HG03175 (cell line): Measurements from ENCODE around the gene TRIP11.

Experiments used
- ATAC-seq: cut with Tn5 transposase; IDR thresholded peaks from one replicate; pipeline ENCODE4 v1.9.1; 2021; ENCODE audit warnings: mild to moderate bottlenecking, moderate library complexity; ENCODE audit not compliant: unreplicated experiment

The TRIP11 gene

DNA sequence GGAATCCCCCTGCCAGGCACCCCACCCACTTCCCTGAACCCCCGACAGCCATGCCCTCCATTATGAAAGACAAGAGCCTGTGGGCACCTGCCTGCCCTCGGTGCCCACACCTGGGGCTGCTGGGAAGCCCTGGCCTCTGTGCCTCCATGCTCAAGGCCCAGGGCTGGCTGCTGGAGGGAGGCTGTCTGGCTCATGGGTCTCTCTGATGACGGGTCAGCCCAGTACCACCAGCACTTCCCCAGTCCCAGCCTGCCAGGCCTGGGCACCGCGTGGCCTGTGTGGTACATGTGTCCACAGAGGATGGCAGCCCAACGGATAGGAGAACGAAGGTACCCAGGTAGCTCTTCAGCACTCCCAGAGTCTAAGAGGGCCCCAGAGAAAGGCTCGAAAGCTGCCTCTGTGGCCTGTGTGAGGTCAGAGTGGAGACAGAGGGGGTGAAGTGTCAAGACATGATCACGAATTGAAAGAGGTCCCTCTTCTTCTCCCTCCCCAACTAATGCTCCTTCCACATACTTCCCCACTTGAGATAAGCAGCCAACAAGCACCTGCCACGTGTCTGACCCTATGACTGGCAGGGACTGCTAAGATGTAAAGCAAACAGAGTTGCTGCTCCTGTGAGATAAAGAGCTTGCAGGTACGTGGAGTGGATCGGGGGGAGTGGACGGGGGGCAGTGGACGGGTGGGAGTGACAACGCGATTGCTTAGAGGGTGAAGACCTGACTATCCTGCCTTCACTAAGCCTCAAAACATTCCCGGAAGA is 113.5 kb downstream of the TRIP11 start:
- no peak for ATAC-seq

DNA sequence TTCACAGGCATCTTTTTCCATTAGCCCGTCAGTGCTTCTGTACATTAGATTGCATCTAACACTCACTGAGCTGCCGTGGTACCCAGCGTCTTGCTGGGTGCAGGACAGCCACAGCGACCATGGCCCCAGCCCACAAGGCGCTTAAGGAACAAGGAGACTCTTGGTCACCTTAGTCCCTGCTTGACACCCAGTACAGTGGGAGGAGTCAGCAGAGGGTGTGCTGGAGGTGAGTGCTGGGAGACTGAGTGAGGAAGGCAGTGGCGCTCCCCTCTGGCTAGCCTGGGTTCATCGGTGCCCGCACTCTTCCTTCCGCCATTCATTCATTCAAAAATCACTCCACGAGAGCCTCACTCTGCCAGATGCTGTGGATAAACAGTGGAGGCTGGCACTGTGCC is 114.1 kb downstream of the TRIP11 start:
- ATAC-seq, result no peak

DNA sequence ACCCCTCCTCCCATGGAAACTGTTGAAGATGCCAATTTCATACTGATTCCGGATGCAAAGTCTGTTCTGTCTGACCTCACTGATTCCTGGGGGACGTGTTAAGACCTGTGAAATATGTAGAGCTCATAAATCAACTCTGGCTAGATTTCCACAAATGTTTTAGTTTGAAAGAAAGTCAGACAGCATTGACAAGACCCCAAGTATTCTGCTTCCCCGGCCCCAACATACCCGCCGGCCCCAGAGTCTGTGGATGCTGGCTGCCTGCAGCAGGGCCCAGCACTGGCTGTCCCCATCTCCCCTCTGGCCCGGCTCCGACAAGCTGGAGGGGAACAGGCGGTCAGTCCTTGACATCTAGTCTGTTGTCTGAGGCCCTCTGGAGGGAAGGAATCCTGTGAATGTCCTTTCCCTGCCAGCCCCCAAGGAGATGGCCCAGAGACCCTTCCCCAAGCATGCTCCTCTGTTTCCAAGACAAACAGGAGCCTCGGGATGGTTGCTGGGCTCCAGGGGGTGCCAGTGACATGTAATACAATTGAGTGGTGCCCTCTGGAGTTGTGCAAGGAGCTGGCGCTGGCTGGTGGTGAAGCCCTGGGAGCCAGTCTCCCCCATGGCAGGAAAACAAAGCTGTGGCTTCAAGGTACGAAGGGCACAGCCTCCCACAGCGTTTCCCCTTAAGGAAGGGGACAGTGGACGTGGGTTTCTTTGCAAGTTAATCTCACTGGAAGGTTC is 114.7 kb downstream of the TRIP11 start:
- no peak for ATAC-seq

DNA sequence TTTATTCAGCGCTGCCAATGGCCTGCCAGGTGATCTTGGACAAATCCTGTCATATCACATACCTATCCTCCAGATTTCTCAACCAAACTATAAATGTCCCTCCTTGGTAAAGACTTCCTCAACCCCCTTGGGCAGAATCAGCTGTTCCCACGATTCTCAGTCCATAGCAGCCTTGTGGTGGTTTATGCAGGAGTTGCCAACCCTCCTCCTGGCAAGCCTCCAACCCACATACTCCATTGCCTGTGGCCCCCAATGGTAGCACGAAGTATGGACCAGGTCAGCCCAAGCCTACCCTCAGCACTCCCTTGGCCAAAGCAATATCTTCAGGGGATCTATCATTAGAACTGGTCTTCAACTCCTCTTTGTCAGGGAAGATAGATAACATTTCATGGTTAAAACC is 119.3 kb downstream of the TRIP11 start:
- no peak for ATAC-seq

DNA sequence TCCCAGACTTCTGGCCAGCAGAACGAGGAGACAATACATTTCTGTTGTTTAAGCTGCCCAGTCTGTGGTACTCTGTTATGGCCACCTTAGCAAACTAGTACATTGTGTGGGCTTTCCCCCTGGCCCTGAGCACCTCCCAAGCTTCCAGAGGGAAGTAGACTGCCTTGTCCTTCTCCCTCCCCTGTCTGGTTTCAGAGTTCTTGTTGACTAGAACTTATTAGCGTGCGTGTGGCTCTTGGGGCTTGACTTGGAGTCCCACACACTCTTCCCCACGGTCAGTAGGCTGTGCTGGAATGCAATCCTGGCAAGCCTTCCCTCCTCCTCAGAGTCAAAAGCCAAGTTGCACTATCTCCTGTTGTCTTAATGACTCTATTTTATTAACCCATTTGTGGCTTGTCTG is 120.0 kb downstream of the TRIP11 start:
- no peak for ATAC-seq

DNA sequence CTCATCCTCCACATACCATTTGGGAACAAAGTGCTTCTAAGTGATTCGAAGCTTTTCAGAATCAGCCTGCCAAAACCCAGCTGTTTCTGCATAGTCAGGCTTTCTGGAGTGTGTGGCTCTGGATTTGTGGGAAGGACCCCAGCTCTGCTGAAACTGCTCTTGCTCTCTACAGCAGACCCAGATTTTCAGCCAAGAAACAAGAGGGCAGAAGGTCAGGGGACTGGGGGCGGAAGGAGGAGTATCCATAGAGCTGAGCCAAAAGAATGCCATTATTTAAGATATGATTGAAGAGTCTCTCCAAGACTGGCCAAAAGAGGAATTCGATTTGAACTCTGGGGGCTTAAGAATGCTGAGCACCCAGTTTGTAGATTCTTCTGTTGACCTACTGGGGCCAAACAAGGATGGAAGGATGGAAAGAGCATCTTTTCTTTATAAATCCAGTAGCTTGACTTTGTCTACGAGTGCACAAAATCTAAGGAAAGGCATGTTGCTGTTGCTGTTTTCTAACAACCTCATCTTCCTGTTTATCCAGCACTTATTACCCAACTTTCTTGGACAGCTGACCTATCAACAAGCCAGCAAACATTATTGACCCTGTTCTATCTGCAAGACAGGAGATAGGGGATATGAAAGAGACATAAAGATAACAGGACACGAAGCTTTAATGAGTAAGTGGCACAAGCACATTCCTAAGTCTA is 121.5 kb downstream of the TRIP11 start:
- no peak for ATAC-seq
